ENCODE results near the gene CHST10. TPM values are rescaled to one million over a fixed set of nuclear protein-coding genes. Genes with fewer than 3 reads are reported as not detected.

Gene CHST10
- polyA plus RNA-seq, 1 donor from 2014 or later: 76.1 TPM

- Histone ChIP-seq H4K20me1 (ENCODE audit: insufficient read depth) (no peaks in the 10 kb centered on the region), H3K27ac (ENCODE audit: low read length) (no peak overlapping the region), H3K36me3 (ENCODE audit: insufficient read depth, low read length) (peaks cover 2% of the 10 kb centered on the region), H3K9me2 (ENCODE audit: insufficient read depth, low read length) (no peaks in the 10 kb centered on the region), H3F3A (ENCODE audit: insufficient read depth, low read length, poor library complexity, severe bottlenecking) (no peaks in the 10 kb centered on the region), H3K4me3 (ENCODE audit: low read length) (no peak overlapping the region), H3K9ac (ENCODE audit: low read length) (no peak overlapping the region), H3K79me2 (replicated peaks; ENCODE audit: insufficient read depth, low read length) (peaks cover 27% of the 10 kb centered on the region), H3K27me3 (ENCODE audit: insufficient read depth, low read depth, low read length) (no peaks in the 10 kb centered on the region), H2AFZ (ENCODE audit: low read depth, low read length) (no peak overlapping the region), H3K4me2 (ENCODE audit: low read length) (no peak overlapping the region), H3K9me3 (ENCODE audit: low read length) (no peaks in the 10 kb centered on the region)
- no peak for TF ChIP-seq SMC3 (conservative IDR thresholded peaks at IDR 0.05; ENCODE audit: poor library complexity)
- no peak for TF ChIP-seq CTCF (IDR thresholded peaks at IDR 0.05; ENCODE audit: poor library complexity, severe bottlenecking)
- TF ChIP-seq REST (IDR thresholded peaks at IDR 0.05; ENCODE audit: borderline replicate concordance): no peak
- TF ChIP-seq POLR2AphosphoS5 (IDR thresholded peaks at IDR 0.05): no peak
- no peak for TF ChIP-seq TAF1 (IDR thresholded peaks at IDR 0.05; ENCODE audit: low read depth)
- no peak for TF ChIP-seq EZH2 (IDR thresholded peaks at IDR 0.05; ENCODE audit: borderline replicate concordance, insufficient read depth, low read length, poor library complexity, severe bottlenecking)
- TF ChIP-seq EP300 (conservative IDR thresholded peaks at IDR 0.05; ENCODE audit: poor library complexity, severe bottlenecking): no peak
- no peak for TF ChIP-seq RAD21 (conservative IDR thresholded peaks at IDR 0.05)
- TF ChIP-seq MXI1 (conservative IDR thresholded peaks at IDR 0.05; ENCODE audit: poor library complexity, severe bottlenecking): no peak
Measured at GRCh38 chr2:100406120-100406508, 11.4 kb downstream of the CHST10 start.

GRCh38 chr2:100405403-100406119 is 11.9 kb downstream of the CHST10 start:
- Histone ChIP-seq H3K9ac (ENCODE audit: low read length) (no peak overlapping the region), H3K4me2 (ENCODE audit: low read length) (no peak overlapping the region), H3K4me3 (ENCODE audit: low read length) (no peak overlapping the region), H2AFZ (ENCODE audit: low read depth, low read length) (no peak overlapping the region), H3K27me3 (ENCODE audit: insufficient read depth, low read depth, low read length) (no peaks in the 10 kb centered on the region), H3K27ac (ENCODE audit: low read length) (no peak overlapping the region), H3K9me2 (ENCODE audit: insufficient read depth, low read length) (no peaks in the 10 kb centered on the region), H4K20me1 (ENCODE audit: insufficient read depth) (no peaks in the 10 kb centered on the region), H3F3A (ENCODE audit: insufficient read depth, low read length, poor library complexity, severe bottlenecking) (no peaks in the 10 kb centered on the region), H3K9me3 (ENCODE audit: low read length) (no peaks in the 10 kb centered on the region), H3K36me3 (ENCODE audit: insufficient read depth, low read length) (peaks cover 5% of the 10 kb centered on the region), H3K79me2 (replicated peaks; ENCODE audit: insufficient read depth, low read length) (peaks cover 22% of the 10 kb centered on the region)
- TF ChIP-seq REST (IDR thresholded peaks at IDR 0.05; ENCODE audit: borderline replicate concordance) (no peak), SMC3 (conservative IDR thresholded peaks at IDR 0.05; ENCODE audit: poor library complexity) (no peak), EP300 (conservative IDR thresholded peaks at IDR 0.05; ENCODE audit: poor library complexity, severe bottlenecking) (no peak), MXI1 (conservative IDR thresholded peaks at IDR 0.05; ENCODE audit: poor library complexity, severe bottlenecking) (no peak), RAD21 (conservative IDR thresholded peaks at IDR 0.05) (no peak), EZH2 (IDR thresholded peaks at IDR 0.05; ENCODE audit: borderline replicate concordance, insufficient read depth, low read length, poor library complexity, severe bottlenecking) (no peak), TAF1 (IDR thresholded peaks at IDR 0.05; ENCODE audit: low read depth) (no peak), POLR2AphosphoS5 (IDR thresholded peaks at IDR 0.05) (no peak)

Data from neural cell (in vitro differentiated cells).